Stimulated activated CD4-positive, alpha-beta T cell treated with anti-CD3 and anti-CD28 coated beads, Interleukin-2, amount 100 ng/mL, for 24 hours (primary cell): ENCODE data around the gene TGFBR3.
A peak's percentile ranks its signal among the peaks of the same experiment; 100 is the strongest.
"Not testable (repeated sequence)": the region's sequence is repeated elsewhere in the genome, so short reads cannot be mapped to it uniquely, and the experiment has no call there.

Experiments used
- DNase-seq, 2 donors: peaks; one replicate each; pipeline ENCODE4 v3.0.0-alpha.2; 2020

The TGFBR3 gene

DNA sequence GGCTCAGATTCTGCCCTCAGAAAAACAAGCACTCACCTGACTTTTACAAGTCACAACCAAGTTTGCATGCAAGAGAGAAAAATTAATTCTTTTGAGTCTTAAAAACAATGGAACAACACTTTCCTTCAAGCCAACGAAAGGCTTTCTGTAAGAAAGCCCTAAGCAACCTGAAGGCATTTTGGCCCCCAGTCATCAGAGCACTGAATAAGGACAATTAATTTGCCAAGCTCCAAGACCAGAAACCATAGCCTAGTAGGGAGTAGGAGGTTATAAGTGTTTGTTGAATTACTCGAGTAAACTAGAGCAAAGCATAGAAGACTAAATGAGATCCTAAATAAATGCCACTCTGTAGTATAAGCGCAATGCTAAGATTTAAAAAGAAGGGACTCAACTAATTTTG is 4.7 kb downstream of the TGFBR3 start:
- DNase-seq: no peak

DNA sequence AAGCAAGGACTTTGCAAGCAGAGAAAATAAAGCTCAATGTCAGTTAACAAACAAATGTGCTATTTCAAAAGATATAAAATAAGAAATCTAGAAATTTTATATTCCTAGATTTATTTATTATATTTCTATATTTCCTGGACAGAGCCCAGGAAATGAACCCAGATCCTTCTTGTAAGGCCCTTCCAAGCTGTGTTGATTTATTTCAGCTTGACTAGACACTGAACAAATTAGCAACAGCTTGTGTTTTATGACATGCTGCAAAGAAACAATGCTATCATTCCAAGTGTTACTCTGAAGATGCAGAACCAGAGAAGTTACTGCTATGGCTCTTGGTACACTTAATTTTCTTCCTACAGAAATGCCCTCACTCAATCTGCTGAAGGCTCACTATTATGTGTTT is 6.2 kb downstream of the TGFBR3 start:
- no peak for DNase-seq

DNA sequence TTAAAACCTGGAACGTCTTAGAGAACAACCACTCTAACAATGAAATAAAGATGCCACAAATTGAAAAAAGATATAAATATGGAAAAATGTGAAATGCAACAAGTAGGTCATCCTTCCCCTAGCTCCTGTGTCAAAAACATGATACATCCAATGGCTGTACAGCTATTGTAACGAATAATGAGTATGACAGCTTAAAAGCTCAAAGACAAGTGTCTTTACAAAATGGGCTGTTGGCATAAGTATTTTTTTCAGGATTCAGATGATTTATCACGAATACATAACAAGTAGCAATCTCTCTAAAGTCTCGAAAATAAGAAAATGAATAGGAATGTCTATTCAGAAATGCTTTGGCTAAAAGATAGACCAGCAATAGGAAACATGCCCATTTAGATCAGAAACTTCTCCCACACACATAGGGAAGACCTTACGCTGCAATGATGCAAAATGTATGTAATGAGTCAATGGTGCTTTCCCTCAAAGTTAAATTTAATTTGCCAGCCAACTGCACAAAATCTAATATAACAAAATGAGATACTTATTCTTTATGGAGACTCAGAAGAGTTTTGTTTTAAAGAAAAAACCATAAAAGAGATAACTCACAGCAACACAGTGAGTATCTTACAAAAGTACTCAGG is 8.3 kb downstream of the TGFBR3 start:
- DNase-seq: no peak

- DNase-seq: no peak
These were observed 9.0 kb downstream of the TGFBR3 start for GRCh38 chr1:91876781-91877573.

DNA sequence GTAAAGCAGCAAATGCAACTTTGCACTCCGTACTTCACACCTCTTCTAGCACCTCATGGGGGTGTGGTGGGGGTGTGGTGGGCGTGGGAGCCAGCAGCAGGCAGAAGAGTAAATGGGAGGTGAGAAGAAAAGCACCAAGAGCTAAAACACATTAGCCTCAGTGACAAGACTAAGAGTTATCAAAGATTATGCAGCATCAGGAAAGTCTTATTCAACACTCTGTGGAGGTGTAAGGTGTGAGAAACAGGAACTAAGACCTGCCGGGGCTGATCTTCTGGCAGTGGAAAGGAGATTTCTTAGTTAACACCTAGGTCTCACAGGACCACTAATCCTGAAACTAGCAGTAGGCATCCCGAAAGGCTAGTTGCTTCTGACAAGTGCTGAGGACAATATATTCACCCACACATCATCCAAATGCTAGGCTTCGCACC is 9.9 kb downstream of the TGFBR3 start:
- DNase-seq: peak; percentile 58 to 68

DNA sequence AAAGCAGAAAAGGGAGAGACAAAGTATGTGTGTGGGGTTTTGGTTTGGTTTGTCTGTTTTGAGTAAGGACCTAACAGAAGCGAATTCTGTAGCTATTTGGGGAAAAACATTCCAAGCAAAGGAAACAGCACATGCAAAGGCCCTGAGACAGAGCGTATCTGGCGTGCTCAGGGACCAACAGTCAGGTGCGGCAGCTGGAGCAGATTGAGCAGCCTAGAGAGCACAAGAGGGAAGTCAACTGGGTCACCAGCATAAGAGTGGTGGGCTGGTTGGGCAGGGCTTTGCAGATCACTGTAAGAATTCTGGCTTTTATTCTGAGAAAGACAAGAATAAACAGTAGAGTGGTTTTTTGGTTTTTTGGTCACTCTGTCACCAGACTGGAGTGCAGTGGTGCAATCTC is 11.8 kb downstream of the TGFBR3 start:
- no peak for DNase-seq

- peak; percentile 23 to 50 for DNase-seq
These were observed 13.3 kb downstream of the TGFBR3 start for GRCh38 chr1:91872559-91873081.

- DNase-seq: no peak
These were observed 14.0 kb downstream of the TGFBR3 start for GRCh38 chr1:91872000-91872399.

GRCh38 chr1:91870322-91870721 is 15.6 kb downstream of the TGFBR3 start:
- DNase-seq: no peak

GRCh38 chr1:91866425-91866824 is 19.5 kb downstream of the TGFBR3 start:
- no peak for DNase-seq

GRCh38 chr1:91864017-91864700 is 21.8 kb downstream of the TGFBR3 start:
- DNase-seq: no peak

- DNase-seq: no peak
These were observed 22.5 kb downstream of the TGFBR3 start for GRCh38 chr1:91863498-91863897.

DNA sequence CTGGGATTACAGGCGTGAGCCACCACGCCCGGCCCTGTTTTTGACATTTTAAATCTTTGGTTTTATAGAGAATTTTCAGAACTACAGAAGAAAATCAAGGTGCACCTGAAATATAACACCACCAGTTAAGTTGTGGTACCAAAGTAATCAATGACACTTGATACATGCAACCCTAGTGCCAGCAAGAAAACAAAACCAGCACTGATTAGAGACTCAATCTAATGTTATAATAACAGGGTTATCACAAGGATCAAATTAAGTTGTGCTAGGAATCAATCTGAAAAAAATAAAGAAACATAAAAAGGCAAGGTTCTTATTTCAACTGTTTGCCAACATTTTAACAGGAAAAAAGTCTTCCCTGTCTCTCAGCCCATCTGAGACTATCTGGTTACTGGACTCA is 23.8 kb downstream of the TGFBR3 start:
- DNase-seq: no peak

- DNase-seq: no peak
These were observed 28.3 kb downstream of the TGFBR3 start for GRCh38 chr1:91857557-91858239.

DNA sequence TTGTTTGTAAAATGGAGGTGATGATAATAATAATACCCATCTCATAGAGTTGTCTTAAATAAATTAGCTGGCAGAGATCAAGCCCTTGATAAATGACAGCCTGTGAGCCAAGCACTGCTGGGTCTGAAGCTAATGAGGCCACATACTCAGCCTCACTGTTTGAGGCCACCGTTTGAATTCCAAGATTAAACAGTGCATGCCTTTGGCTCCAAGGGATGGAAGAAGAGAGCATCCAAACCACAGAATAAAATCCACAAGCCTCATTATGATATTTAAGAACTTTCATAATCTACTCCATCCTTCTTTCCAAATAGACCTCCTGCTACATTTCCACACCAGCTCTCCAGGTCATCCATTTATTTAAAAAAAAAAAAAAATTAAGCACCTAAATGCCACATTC is 29.0 kb downstream of the TGFBR3 start:
- no peak for DNase-seq

- DNase-seq: no peak
These were observed 31.0 kb downstream of the TGFBR3 start for GRCh38 chr1:91854852-91855534.

DNA sequence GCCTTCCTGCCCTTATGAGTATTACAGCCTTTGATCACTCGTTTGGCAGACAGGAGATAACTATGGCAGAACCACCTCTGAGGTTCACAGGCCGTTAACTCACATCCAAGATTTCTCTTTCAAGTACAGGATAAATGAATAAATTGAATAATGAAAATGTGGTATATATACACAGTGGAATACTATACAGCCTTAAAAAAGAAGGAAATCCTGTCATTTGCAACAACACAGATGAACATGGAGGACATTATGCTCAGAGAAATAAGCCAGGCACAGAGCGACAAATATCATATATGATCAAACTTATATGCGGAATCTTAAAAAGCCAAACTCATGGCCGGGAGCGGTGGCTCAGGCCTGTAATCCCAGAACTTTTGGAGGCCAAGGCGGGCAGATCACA is 32.6 kb downstream of the TGFBR3 start:
- DNase-seq: no peak

- not testable (repeated sequence) for DNase-seq
These were observed 33.9 kb downstream of the TGFBR3 start for GRCh38 chr1:91852011-91852410.

DNA sequence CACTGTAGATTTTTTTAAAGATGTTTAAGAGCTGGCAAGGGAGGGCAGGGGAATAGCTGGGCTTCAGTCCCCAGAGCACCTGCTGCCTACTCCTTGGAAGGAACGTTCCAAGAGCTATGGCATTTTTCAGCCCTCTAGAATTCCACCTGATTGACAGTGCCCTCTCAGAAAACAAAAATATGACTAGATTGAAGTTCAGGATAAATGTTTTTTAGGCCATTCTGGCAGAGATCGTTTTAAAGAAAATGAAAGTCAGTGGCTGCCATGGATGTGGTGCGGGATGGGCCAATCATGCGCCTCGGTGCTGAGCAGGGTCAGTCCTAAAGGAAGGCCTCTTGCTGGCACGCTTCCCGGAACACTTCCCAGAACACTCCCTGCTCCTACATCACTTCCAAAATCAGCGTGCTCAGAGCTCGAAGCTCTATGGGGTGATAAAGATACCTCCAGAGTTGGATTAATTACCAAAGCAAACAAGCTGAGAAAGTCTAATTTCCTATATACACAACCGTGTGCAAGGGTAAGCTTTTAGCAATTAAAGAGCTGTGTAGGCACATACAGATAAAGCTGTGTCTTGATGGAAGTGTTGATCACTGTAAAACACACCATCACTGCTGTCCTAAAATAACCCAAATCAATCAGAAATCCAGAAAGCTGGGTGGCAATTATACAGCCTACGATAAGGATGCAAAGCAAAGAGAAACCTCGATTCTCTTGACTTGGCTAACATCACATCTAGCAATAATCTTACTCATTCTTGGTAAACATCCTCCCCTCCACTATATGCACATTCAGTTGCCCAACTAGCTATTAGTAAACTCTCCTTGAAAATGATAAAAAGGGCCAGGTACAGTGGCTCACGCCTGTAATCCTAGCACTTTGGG is 34.6 kb downstream of the TGFBR3 start:
- DNase-seq: no peak

- DNase-seq: no peak
These were observed 35.2 kb downstream of the TGFBR3 start for GRCh38 chr1:91850708-91851107.

GRCh38 chr1:91847851-91848250 is 38.1 kb downstream of the TGFBR3 start:
- no peak for DNase-seq

- no peak for DNase-seq
These were observed 39.3 kb downstream of the TGFBR3 start for GRCh38 chr1:91846639-91847013.
